ENCODE measurements around the gene BRD4.

GRCh38 chr19:15241259-15241910 lies 91.0 kb downstream of the BRD4 start:
- TF ChIP-seq REST (IDR thresholded peaks at IDR 0.05; ENCODE audit: unreplicated experiment) (no peak), CTCF (conservative IDR thresholded peaks at IDR 0.05; ENCODE audit: low read depth in 2 of 2) (no peak), EZH2 (IDR thresholded peaks at IDR 0.05; ENCODE audit: low read depth, unreplicated experiment) (no peak), POLR2AphosphoS5 (IDR thresholded peaks at IDR 0.05; ENCODE audit: low read depth) (no peak)
